ENCODE results near the gene MED22. TPM values are rescaled to one million over a fixed set of nuclear protein-coding genes. Genes with fewer than 3 reads are reported as not detected.
"Not testable (repeated sequence)": the region's sequence is repeated elsewhere in the genome, so short reads cannot be mapped to it uniquely, and the experiment has no call there.

The MED22 gene
- polyA plus RNA-seq, 1 experiment, result 28.3 TPM

- Histone ChIP-seq H3K36me3 (ENCODE audit: control insufficient read depth, insufficient read depth, low read length) (peaks cover 46% of the 10 kb centered on the region), H3K4me3 (ENCODE audit: low read depth, low read length) (no peak overlapping the region), H3K27me3 (ENCODE audit: control insufficient read depth, insufficient read depth, low read length) (no peaks in the 10 kb centered on the region)
- DNase-seq (ENCODE audit: low read depth), result no peak
- ChIA-PET POLR2A (interaction anchor here (0.5 kb wide), 1 partner anchor 23 kb away, joined by 3 read pairs; no protein-coding TSS in a partner anchor), CTCF (interaction anchor here (1.3 to 1.4 kb wide), 2 partner anchors 11 to 154 kb away, joined by 3 read pairs; no protein-coding TSS in a partner anchor)
- no peak for TF ChIP-seq CTCF (IDR thresholded peaks at IDR 0.05; ENCODE audit: insufficient read depth, low read depth, low read length)
Observed at GRCh38 chr9:133340256-133340655, 7.7 kb downstream of the MED22 start.

- TF ChIP-seq CTCF (IDR thresholded peaks at IDR 0.05; ENCODE audit: insufficient read depth, low read depth, low read length), result no peak
- no peak overlapping the region for H3K4me3 ChIP-seq (ENCODE audit: low read depth, low read length)
- POLR2A ChIA-PET, result interaction anchor here (0.7 kb wide), 1 partner anchor 263 kb away, joined by 3 read pairs; no protein-coding TSS in a partner anchor
- CTCF ChIA-PET, result interaction anchor here (1.3 kb wide), 1 partner anchor 12 kb away, joined by 3 read pairs; no protein-coding TSS in a partner anchor
- DNase-seq (ENCODE audit: low read depth), result no peak
- no peaks in the 10 kb centered on the region for H3K27me3 ChIP-seq (ENCODE audit: control insufficient read depth, insufficient read depth, low read length)
- peaks cover 40% of the 10 kb centered on the region for H3K36me3 ChIP-seq (ENCODE audit: control insufficient read depth, insufficient read depth, low read length)
Observed at GRCh38 chr9:133339641-133340040, 8.3 kb downstream of the MED22 start.

- peak; percentile 31 for DNase-seq (ENCODE audit: low read depth)
- peak within 1 kb of the TSS; percentile 96 for H3K4me3 ChIP-seq (ENCODE audit: low read depth, low read length)
- H3K36me3 ChIP-seq (ENCODE audit: control insufficient read depth, insufficient read depth, low read length), result peaks cover 41% of the 10 kb centered on the region
- H3K27me3 ChIP-seq (ENCODE audit: control insufficient read depth, insufficient read depth, low read length), result no peaks in the 10 kb centered on the region
- TF ChIP-seq CTCF (IDR thresholded peaks at IDR 0.05; ENCODE audit: insufficient read depth, low read depth, low read length), result no peak
- ChIA-PET CTCF (no interaction called here), POLR2A (interaction anchor here (0.9 kb wide), 1 partner anchor 12 kb away, joined by 8 read pairs; the partner anchor contains the start of genes MED22 and RPL7A)
Observed at GRCh38 chr9:133335924-133336811, 11.8 kb downstream of the MED22 start, which contains the start of gene SURF6. Gene SURF6, minus strand, starts transcription at chr9:133336188. Its CDS starts 56 bp downstream, at chr9:133336132.

- Histone ChIP-seq H3K4me3 (ENCODE audit: low read depth, low read length) (peak overlapping the region; percentile 96), H3K36me3 (ENCODE audit: control insufficient read depth, insufficient read depth, low read length) (peaks cover 32% of the 10 kb centered on the region)
- DNase-seq (ENCODE audit: low read depth); H3K27me3 ChIP-seq (ENCODE audit: control insufficient read depth, insufficient read depth, low read length); POLR2A ChIA-PET: not testable (repeated sequence)
- CTCF ChIA-PET, result interaction anchor here (0.6 to 1.3 kb wide), 5 partner anchors 9 to 148 kb away, joined by 3 read pairs; no protein-coding TSS in a partner anchor
Observed at GRCh38 chr9:133334888-133335287, 13.0 kb downstream of the MED22 start.

- peaks cover 32% of the 10 kb centered on the region for H3K36me3 ChIP-seq (ENCODE audit: control insufficient read depth, insufficient read depth, low read length)
- ChIA-PET POLR2A (no interaction called here), CTCF (interaction anchor here (0.6 to 1.3 kb wide), 5 partner anchors 8 to 148 kb away, joined by 3 read pairs; no protein-coding TSS in a partner anchor)
- H3K4me3 ChIP-seq (ENCODE audit: low read depth, low read length), result no peak overlapping the region
- DNase-seq (ENCODE audit: low read depth), result no peak
- no peaks in the 10 kb centered on the region for H3K27me3 ChIP-seq (ENCODE audit: control insufficient read depth, insufficient read depth, low read length)
- TF ChIP-seq CTCF (IDR thresholded peaks at IDR 0.05; ENCODE audit: insufficient read depth, low read depth, low read length), result no peak
Observed at GRCh38 chr9:133334161-133334560, 13.8 kb downstream of the MED22 start.
